ENCODE results near the gene CLCNKB.
"Not testable (repeated sequence)": the region's sequence is repeated elsewhere in the genome, so short reads cannot be mapped to it uniquely, and the experiment has no call there.

CLCNKB gene

DNA sequence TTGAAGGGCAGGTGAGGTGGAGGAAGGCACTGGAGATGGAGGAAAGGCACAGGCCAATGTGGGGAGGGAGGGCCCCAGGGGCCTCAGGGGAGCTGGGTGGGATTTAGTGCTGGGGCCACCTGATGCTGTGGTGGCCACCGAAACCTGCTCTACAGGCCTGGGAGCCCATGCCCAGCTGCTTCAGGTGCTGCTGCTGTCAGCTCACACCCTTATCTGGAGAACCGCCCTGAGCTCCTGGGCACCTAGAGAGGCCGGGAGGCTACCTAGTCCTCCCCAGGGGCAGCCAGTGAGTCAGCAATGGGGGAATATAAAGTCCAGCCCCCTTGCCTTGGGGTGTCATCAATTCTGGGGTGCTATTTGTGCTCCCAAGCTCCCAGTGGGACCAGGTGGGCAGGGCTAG lies 17.7 kb downstream of the CLCNKB start:
- DNase-seq: no peak

- DNase-seq: not testable (repeated sequence)
Measured at GRCh38 chr1:16061989-16062686, 18.6 kb downstream of the CLCNKB start.

DNA sequence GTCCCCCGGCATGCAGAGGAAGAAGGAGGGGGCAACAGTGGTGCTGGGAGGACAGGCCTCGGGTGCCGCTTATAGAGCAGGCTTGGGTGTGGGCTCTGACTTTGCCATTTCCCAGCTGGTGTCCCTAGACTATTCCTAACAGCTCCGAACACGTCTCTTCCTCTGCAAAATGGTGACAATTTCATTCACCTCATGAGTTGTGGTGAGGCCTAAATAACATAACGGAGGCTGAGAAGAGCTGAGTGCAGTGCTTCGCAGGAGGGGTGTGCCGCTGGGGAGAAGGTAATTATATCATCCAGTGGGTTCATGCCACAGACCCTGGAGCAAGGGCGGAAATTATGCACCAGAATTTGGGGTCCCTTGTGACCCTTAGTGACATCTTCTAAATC lies 19.1 kb downstream of the CLCNKB start:
- DNase-seq: not testable (repeated sequence)

DNA sequence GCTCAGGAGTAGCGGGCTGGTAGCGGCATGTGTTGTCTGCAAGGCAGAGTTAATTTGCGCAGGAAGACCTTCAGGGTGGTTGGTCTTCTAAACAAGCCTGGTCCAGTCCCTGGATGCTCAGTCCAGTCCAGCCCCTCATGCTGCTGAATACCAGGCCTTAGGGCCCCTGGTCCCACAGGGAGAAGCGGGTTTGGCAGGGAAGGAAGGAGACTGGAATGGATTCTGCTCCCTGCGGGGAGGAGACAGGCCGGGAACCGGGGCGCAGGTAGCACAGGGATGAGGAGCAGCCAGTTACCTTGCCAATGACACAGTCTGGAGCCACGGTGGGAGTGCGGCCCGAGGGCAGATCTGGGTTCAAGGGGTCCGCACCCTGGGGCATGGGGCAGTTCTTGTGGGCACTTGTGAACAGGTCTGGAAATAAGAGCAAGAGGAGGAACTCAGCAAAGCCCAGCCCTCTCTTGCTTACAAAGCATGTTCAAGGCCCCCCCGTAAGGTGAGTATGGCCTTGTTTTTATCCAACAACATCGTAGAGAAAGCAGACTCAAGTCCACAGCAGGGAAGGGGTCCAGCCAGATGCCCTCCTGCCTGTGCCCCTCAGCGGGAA lies 19.7 kb downstream of the CLCNKB start:
- DNase-seq: no peak

DNA sequence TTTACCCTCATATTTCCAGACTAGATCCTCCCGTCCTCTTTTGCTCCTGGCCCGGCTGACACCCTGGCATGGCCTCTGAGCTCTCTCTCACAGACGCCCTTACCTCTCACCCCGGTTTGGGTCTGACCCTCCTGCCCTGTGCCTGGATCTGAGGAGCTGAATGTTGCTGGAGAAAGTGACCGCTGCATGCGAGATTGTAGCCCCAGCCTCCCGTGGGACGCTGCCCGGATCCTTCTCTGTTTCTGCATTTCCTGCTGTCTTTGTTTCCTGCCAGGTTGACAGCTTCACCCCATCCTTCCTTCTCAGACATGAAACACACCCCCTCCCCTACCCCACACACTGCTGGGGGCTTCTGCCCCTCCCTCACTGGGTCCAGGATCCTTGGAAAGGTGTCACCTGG lies 20.3 kb downstream of the CLCNKB start:
- no peak for DNase-seq

DNA sequence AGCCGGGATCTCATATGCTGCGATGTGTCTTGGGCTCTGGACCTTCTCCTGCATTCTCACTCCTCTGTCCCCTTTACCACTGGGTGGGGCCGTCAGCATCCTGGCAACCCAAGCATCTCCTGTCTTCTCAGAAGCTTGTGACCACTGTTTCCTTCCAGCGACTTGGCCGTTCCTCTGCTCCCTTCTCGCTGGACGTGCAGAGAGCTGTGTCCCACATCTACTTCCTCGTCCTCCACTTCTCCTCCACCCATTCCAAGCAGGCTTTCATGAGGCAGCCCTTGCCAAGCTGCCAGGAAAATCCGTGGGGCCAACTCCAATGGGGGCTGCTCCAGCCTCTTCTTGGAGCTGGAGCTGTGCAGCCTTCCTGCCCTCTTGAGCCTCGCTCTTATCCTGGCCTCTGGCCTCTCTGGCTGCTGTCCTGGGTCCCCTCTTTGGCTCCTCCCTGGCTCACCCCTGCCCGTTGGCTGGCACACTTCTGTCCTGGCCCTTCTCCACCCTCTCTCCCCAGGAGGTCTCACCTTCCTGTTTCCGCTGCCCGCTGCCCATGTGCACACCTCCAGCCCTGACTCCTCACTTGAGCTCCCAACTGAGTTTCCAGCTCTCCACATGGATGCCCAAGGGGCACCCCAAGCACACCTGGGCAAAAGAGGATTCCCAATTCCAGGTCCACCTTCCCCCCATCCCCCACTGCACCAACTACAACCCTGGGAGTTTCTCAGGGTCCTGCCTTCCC lies 21.1 kb downstream of the CLCNKB start:
- no peak for DNase-seq

DNA sequence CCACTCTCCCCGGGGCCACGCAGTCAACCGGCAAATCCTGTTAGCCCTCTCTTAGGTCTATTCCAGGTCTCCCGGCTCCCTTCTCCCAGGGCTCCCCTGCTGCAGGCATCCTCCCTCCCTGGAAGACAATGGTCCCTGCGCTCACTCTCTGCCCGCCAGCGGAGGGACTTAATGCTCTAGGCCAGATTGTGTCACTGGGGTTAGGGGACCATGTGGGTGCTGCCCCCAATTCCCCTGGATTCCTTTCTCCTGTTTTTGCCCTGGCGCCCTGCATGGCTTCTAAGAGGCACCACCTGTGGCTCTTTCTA lies 21.6 kb downstream of the CLCNKB start:
- no peak for DNase-seq

- DNase-seq: no peak
Measured at GRCh38 chr1:16066245-16066644, 22.7 kb downstream of the CLCNKB start.

DNA sequence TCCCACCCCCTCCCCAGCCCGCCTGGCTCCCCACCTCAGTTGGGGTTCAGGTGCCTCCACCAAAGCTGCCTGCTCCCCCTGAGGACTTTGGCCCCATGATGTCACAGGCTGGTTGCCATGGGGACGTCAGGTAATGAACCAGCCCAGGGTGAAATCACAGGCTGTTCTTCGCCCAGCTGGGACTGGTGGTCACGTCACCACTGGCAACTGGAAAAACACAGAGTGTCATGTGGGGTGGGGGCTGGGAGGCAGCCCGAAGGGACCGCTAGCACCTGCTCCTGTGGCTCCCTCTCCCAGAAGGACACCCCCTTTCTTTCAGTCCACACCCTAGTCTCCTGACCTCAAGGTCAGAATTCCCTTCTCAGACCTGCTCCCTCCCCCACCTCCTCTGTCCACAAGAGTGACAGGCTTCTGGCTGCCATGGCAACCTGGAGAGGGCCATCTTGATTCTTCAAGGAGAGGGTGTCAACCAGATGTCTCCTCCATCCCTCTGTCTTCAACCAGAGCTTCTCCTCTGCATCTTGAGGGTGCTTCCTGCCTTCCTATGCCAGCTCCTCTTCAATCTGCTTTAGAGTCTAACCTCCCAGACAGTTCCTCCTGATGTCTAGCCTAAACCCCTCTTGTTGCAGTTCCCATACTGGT lies 23.7 kb downstream of the CLCNKB start:
- no peak for DNase-seq

DNA sequence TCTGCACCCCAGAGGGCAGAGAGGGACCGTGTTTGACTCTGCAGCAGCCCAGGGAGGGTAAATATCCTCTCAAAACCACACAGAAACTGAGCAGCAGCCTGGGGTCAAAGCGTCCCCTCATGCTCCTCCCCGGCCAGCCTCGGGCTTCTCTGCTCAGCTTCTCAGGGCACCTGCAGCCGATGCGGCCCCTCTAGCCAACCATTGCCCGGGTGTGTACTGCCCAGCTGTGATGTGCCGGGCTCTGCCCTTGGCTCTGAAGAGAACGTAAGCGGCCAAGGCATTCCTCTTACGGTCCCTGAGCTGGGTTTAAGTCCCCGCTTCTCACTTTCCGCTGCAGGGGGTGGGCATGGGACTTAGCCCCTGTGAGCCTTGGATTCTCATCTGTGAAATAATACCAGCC lies 24.4 kb downstream of the CLCNKB start:
- DNase-seq: no peak

DNA sequence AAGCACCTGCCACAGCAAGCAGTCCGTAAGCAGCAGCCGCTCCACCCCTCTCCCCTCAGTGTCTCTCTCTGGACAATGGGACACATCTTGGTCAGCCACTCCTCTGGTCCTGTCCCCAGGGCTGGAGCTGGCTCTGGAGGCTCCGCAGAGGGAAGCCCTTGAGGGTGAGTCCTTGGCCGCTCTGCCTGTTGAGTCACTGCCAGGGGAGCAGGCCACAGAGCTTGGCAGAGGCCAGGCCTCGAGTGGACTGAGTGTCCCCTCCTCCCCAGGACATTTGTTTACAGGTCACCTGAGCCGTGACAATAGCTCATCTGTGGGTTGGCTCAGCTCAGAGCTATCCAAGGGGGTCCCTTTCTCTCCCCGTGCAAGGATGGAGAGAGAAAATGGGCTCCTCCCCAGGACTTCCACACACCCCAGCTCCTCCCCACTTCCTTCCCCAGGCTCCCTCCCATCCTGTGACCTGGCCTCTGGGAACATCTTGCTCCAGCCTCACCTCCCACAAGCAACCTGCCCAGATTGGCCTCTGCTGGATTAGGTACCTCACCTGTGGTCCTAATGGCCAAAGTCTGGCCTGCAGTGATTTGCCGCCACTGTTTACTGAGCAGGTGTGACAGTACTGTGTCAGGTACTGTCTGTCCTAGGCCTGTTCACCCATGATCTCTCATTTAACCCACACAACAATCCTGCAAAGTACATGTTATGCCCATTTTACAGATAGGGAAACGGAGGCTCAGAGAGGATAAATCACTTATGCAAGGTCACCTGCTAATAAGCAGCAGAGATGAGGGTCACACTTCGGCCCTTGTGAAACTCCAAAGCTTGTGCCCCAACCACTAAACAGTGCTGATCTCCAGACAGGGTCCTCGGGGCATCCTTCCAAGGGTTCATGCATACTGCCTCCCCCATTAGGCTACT lies 25.0 kb downstream of the CLCNKB start:
- no peak for DNase-seq

DNA sequence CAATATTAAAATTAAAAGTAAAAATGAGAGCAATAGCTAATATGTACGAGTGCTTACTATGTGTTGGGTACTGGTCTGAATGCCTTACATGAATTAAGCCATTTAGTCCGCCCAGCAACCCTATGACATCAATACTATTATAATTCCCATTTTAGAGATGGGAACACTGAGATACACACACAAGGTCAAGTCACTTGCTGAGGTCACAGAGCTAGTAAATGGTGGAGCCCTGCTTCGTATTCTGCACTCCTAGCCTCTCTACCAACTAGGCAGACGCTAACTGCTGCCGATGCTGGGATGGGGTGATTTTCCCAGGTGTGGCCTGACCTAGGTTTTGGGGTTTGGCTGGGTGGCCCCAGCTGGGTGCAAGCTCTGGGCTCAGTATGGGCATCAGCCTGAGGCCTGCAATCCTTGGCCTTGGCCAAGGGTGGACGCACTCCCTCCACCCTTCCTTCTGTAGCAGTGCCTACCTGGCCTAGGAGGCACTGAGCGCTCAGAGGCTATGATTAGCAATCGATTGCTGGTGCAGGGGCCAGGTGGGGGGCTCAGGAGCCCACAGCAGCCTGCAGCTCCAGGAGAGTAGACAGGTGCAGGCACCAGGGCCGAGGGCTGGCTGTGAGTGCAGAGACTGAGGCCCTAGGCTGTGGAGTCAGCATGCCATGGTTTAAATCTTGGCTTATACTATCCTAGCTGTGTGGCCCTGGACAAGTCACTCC lies 27.2 kb downstream of the CLCNKB start:
- no peak for DNase-seq

GRCh38 chr1:16071614-16072013 lies 28.0 kb downstream of the CLCNKB start:
- no peak for DNase-seq

DNA sequence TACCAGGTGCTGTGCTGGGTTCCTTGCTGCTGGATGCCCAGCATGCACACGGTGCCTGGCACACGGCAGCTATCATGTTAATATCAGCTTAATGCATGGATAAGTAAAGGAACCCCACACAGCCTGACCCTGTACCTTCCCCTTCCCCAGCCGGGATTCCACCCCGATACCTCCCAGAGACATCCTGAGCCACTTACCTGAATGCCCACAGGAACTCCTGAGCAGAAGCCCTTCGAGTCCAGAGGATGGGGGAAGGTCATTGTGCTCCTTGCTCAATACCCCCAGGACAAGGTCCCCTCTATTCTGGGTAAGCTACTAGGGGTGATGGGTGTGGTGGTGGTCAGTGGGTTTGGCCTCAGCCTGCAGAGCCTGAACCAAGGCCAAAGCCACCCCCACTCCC lies 28.5 kb downstream of the CLCNKB start:
- no peak for DNase-seq

GRCh38 chr1:16072616-16073484 lies 29.3 kb downstream of the CLCNKB start:
- DNase-seq: no peak

GRCh38 chr1:16073490-16074119 lies 30.0 kb downstream of the CLCNKB start, which contains the start of gene FAM131C:
TSS of gene FAM131C (minus strand) at chr1:16073651. CDS start at chr1:16073442, 209 bp downstream.
- DNase-seq: peak in 2 of 3 donors; percentile 48 to 72

DNA sequence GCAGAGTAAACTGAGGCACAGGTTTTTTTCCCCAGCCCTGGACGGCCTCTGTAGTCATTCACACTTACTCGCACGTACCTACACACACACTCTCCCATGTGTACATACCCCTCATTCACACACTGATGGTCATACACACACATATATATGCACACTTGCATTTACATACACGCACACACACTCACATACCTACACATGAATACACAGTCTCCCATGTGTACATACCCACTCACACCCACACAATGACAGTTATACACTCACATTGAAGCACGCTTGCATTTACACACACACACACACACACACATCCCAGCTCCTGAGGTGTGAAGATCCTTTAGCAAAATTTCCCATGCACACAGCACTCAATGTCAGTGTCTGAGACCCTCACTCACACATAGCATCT lies 30.6 kb downstream of the CLCNKB start:
- no peak for DNase-seq

GRCh38 chr1:16075337-16076030 lies 31.9 kb downstream of the CLCNKB start:
- DNase-seq: no peak

- peak; percentile 27 to 34 (median 29) for DNase-seq
Measured at GRCh38 chr1:16076031-16076864, 32.7 kb downstream of the CLCNKB start.

Data from suppressor macrophage treated with lipopolysaccharide for 1 hour (primary cell).